Left kidney (tissue), 1 donor: ENCODE data around the gene XCL1. TPM values are rescaled to one million over a fixed set of nuclear protein-coding genes. Genes with fewer than 3 reads are reported as not detected.

ENCODE experiments used
- polyA plus RNA-seq: library from polyadenylated mRNA; unstranded; fragments of 120-200 nt; gene quantifications from one replicate; pipeline ENCODE4 v1.2.1, GENCODE V29; 2013; ENCODE audit not compliant: insufficient read length

Gene XCL1
- polyA plus RNA-seq, 1 donor, result not detected

Other genes starting within 250 kb of the XCL1 start
- gene XCL2, start 32.6 kb upstream of the XCL1 start, polyA plus RNA-seq, result not detected
- gene DPT, start 152.6 kb downstream of the XCL1 start, polyA plus RNA-seq, result not detected